Tibial artery (tissue), 4 donors: ENCODE results near the gene CACNA1E.

Experiments
- DNase-seq, 2 donors: peaks; one replicate each; pipeline ENCODE4 v3.0.0-alpha.2; 2019
- H3K27ac ChIP-seq, 2 donors: fragments of 200-600 bp; sonication (generic) in 1 of 2; 1 replicate in 1 of 2; 2 replicates in 1 of 2; pipeline ENCODE4 v1.5.1; 2018 to 2019; ENCODE audit warnings: mild to moderate bottlenecking in 1 of 2
- H3K27me3 ChIP-seq, 2 donors: fragments of 200-600 bp; sonication (generic) in 1 of 2; one replicate each; pipeline versions ENCODE4 v1.5.1 to v1.6.0; 2016 to 2019
- H3K36me3 ChIP-seq, 3 donors: fragments of 200-600 bp; sonication (generic) in 2 of 3; one replicate each; pipeline ENCODE4 v1.5.1; 2016 to 2019; ENCODE audit warnings: mild to moderate bottlenecking in 2 of 3
- H3K4me1 ChIP-seq, 4 donors: fragments of 200-600 bp; sonication (generic) in 2 of 4; 1 replicate in 3 of 4; 2 replicates in 1 of 4; pipeline ENCODE4 v1.5.1; 2016 to 2019
- H3K4me3 ChIP-seq, 2 donors: fragments of 200-600 bp; sonication (generic) in 1 of 2; 1 replicate in 1 of 2; 2 replicates in 1 of 2; pipeline ENCODE4 v1.5.1; 2018 to 2019; ENCODE audit warnings: mild to moderate bottlenecking in 2 of 2
- H3K9me3 ChIP-seq, 3 donors: fragments of 200-600 bp; sonication (generic) in 1 of 3; one replicate each; pipeline ENCODE4 v1.5.1; 2016 to 2019
- CTCF ChIP-seq, 2 experiments: fragments of 200-600 bp in 1 of 2; fragments of 450-650 bp in 1 of 2; IDR thresholded peaks; one replicate each; pipeline ENCODE4 v1.5.1; 2017 to 2019; ENCODE audit warnings: antibody characterized with exemption in 2 of 2, mild to moderate bottlenecking in 1 of 2, moderate library complexity in 1 of 2
- intact Hi-C: fragments of 100-400 bp; cut with DNase I; formaldehyde crosslinking; loops from one replicate; pipeline ENCODE4 v1.15.0; 2023; ENCODE audit warnings: low total_unique reads

Gene CACNA1E

GRCh38 chr1:181475580-181475979 is 7.7 kb upstream of the CACNA1E start:
- H3K36me3 ChIP-seq: no peaks in the 10 kb centered on the region
- no peaks in the 10 kb centered on the region for H3K9me3 ChIP-seq
- no peaks in the 10 kb centered on the region for H3K4me1 ChIP-seq
- no peak overlapping the region for H3K4me3 ChIP-seq
- H3K27me3 ChIP-seq: peaks cover 0 to 22% of the 10 kb centered on the region in 2 donors
- DNase-seq: no peak
- intact Hi-C loops: no loop called here
- H3K27ac ChIP-seq: no peak overlapping the region
- no peak for TF ChIP-seq CTCF (IDR thresholded peaks at IDR 0.05)

- no peak overlapping the region for H3K4me3 ChIP-seq
- no peaks in the 10 kb centered on the region for H3K4me1 ChIP-seq
- intact Hi-C loops: no loop called here
- no peaks in the 10 kb centered on the region for H3K9me3 ChIP-seq
- DNase-seq: no peak
- H3K27ac ChIP-seq: no peak overlapping the region
- no peaks in the 10 kb centered on the region for H3K36me3 ChIP-seq
- peaks cover 0 to 31% of the 10 kb centered on the region in 2 donors for H3K27me3 ChIP-seq
- TF ChIP-seq CTCF (IDR thresholded peaks at IDR 0.05): no peak
Measured at GRCh38 chr1:181476581-181476980, 6.7 kb upstream of the CACNA1E start.

- Histone ChIP-seq H3K36me3 (no peaks in the 10 kb centered on the region), H3K27me3 (peaks cover 0 to 48% of the 10 kb centered on the region in 2 donors), H3K4me1 (peaks cover 0 to 12% (median 9%) of the 10 kb centered on the region in 4 donors), H3K27ac (no peak overlapping the region), H3K4me3 (no peak overlapping the region), H3K9me3 (no peaks in the 10 kb centered on the region)
- no peak for DNase-seq
- TF ChIP-seq CTCF (IDR thresholded peaks at IDR 0.05): no peak
- intact Hi-C loops: no loop called here
Measured at GRCh38 chr1:181478306-181478705, 5.0 kb upstream of the CACNA1E start.

GRCh38 chr1:181479137-181479745 is 4.1 kb upstream of the CACNA1E start:
- intact Hi-C loops: no loop called here
- TF ChIP-seq CTCF (IDR thresholded peaks at IDR 0.05): peak; percentile 52 to 65
- no peaks in the 10 kb centered on the region for H3K9me3 ChIP-seq
- no peak for DNase-seq
- peaks cover 0 to 57% of the 10 kb centered on the region in 2 donors for H3K27me3 ChIP-seq
- no peak overlapping the region for H3K4me3 ChIP-seq
- H3K4me1 ChIP-seq: peaks cover 0 to 16% (median 10%) of the 10 kb centered on the region in 4 donors
- H3K36me3 ChIP-seq: no peaks in the 10 kb centered on the region
- H3K27ac ChIP-seq: no peak overlapping the region

GRCh38 chr1:181482001-181482430 is 1.3 kb upstream of the CACNA1E start:
- Histone ChIP-seq H3K36me3 (no peaks in the 10 kb centered on the region), H3K9me3 (no peaks in the 10 kb centered on the region), H3K4me3 (no peak overlapping the region), H3K27me3 (peaks cover 0 to 74% of the 10 kb centered on the region in 2 donors), H3K27ac (no peak overlapping the region), H3K4me1 (peaks cover 0 to 22% (median 10%) of the 10 kb centered on the region in 4 donors)
- no peak for DNase-seq
- intact Hi-C loops: loop anchor here (10.0 kb wide), 1 partner anchor 573 kb away; no protein-coding TSS in a partner anchor
- TF ChIP-seq CTCF (IDR thresholded peaks at IDR 0.05): no peak
